Retinal pigment epithelial cell (primary cell): ENCODE measurements around the gene ILF2.

Source experiments
- DNase-seq: peaks from one replicate; pipeline ENCODE4 v3.0.0-alpha.2; 2010; ENCODE audit warnings: low read depth
- H3K4me3 ChIP-seq: 2 replicates; pipeline ENCODE4 v1.5.1; 2011; ENCODE audit warnings: mild to moderate bottlenecking, low read length, control low read depth, moderate library complexity
- CTCF ChIP-seq: conservative IDR thresholded peaks from 2 replicates; pipeline ENCODE4 v1.5.1; 2011; ENCODE audit warnings: low read depth, low read length, control low read depth, inconsistent platforms

ILF2 gene

DNA sequence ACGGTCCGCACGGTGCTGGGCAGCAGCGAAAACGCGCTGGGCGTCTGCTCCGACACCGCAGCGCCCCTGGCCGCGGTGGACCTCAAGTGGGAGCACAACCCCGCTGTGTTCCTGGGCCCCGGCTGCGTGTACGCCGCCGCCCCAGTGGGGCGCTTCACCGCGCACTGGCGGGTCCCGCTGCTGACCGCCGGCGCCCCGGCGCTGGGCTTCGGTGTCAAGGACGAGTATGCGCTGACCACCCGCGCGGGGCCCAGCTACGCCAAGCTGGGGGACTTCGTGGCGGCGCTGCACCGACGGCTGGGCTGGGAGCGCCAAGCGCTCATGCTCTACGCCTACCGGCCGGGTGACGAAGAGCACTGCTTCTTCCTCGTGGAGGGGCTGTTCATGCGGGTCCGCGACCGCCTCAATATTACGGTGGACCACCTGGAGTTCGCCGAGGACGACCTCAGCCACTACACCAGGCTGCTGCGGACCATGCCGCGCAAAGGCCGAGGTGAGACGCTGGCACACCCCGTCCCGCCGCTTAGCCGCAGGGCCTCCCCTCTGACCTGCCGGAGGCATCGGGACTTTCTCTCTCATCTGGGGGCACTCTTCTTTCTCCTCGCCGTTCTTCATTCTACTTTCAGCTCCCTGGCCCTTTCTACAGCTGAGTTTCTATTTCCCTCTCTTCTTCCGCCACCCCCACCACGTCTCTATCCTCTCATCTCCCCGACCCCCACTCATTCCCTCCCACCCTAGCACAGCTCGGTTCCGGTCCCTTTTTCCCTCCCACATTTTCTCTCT is 8.7 kb upstream of the ILF2 start:
- DNase-seq: no peak
- no peak overlapping the region for H3K4me3 ChIP-seq
- TF ChIP-seq CTCF: no peak

DNA sequence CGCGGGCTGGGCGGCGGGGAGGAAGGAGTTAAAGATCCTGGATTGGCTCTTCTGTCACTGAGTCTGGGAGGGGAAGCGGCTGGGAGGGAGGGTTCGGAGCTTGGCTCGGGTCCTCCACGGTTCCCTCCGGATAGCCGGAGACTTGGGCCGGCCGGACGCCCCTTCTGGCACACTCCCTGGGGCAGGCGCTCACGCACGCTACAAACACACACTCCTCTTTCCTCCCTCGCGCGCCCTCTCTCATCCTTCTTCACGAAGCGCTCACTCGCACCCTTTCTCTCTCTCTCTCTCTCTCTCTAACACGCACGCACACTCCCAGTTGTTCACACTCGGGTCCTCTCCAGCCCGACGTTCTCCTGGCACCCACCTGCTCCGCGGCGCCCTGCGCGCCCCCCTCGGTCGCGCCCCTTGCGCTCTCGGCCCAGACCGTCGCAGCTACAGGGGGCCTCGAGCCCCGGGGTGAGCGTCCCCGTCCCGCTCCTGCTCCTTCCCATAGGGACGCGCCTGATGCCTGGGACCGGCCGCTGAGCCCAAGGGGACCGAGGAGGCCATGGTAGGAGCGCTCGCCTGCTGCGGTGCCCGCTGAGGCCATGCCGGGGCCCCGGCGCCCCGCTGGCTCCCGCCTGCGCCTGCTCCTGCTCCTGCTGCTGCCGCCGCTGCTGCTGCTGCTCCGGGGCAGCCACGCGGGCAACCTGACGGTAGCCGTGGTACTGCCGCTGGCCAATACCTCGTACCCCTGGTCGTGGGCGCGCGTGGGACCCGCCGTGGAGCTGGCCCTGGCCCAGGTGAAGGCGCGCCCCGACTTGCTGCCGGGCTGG is 7.9 kb upstream of the ILF2 start, which contains the start of gene NPR1:
TSS of gene NPR1 (plus strand) at position 170 of the 818 bp plus-strand sequence. CDS start at position 591, 421 bp downstream.
- H3K4me3 ChIP-seq: peak within 1 kb of the TSS; percentile 14
- no peak for DNase-seq
- no peak for TF ChIP-seq CTCF

DNA sequence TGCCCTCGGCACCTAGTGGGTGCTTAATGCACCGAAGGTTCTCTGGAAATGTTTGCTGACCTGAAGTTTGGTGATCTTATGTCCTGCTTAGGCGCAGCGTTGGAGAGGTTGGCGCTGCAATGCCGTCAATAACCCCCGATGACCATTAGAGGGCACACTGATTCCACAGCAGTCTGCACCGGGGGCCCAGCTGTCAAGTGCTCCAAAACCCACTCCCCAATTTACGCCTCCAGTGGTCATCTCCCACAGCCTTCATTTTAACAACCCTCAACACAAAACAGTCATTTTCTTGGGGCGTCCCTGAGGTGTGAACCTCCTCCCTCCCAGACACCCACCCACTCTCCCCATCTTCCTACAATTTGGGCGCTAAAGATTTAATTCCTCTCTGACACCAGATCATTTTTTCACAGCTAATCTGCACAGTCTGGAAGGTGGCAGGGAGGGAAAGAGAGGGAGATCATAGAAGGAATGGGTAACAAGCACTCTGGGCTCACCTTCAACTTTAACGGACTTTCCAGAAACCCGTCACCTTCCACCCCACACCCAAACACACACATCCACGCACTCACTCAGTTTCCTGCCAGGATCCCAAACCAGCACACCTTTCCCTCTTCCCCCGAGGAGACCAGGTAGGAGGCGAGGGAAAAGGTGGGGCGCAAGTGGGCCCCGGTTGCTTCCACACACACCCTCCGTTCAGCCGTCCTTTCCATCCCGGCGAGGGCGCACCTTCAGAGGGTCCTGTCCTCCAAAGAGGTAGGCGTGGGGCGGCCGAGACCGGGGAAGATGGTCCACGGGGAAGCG is 7.1 kb upstream of the ILF2 start:
- DNase-seq: no peak
- H3K4me3 ChIP-seq: peak overlapping the region; percentile 14
- TF ChIP-seq CTCF: peak; percentile 97

- DNase-seq: no peak
- H3K4me3 ChIP-seq: no peak overlapping the region
- no peak for TF ChIP-seq CTCF
Measured at GRCh38 chr1:153673511-153673910, 2.7 kb upstream of the ILF2 start.

DNA sequence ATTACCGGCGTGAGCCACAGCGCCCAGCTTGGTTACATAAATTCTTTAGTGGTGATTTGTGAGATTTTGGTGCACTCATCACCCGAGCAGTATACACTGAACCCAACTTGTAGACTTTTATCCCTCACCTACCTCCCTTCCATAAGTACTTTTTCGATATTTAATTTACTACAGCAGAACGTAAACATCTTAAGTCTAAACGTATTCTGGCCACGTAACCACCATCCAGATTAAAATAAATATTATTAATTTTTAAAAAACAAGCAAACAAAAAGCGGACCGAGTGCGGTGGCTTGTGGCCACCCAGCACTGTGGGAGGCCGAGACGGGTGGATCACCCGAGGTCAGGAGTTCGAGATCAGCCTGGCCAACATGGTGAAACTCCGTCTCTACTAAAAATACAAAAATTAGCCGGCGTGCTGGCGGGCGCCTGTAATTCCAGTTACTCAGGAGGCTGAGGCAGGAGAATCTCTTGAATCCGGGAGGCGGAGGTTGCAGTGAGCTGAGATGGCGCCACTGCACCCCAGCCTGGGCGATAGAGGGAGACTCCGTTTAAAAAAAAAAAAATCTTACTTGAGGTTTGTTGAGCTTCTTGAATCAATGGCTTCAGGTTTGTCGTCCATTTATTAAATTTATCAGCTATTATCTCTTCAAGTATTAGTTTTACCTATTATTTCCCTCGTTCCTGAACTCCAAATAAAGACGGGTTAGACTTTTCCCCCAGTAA is 998 bp upstream of the ILF2 start:
- peak; percentile 29 for DNase-seq

GRCh38 chr1:153670257-153670858 is 435 bp downstream of the ILF2 start:
- DNase-seq: no peak
- TF ChIP-seq CTCF: no peak
- H3K4me3 ChIP-seq: peak overlapping the region; percentile 97

More for the DNA sequence above, 998 bp upstream of the ILF2 start:
- H3K4me3 ChIP-seq: peak overlapping the region; percentile 71
